SH-SY5Y (cell line): ENCODE data around the gene XYLT1.

Experiments used
- GATA2 ChIP-seq: IDR thresholded peaks from 2 replicates; pipeline ENCODE4 v1.6.1; 2011; ENCODE audit warnings: mild to moderate bottlenecking, low read depth, low read length
- GATA3 ChIP-seq: IDR thresholded peaks from 2 replicates; pipeline ENCODE4 v1.6.1; 2011; ENCODE audit warnings: low read depth, mild to moderate bottlenecking, low read length, moderate library complexity

The XYLT1 gene

GRCh38 chr16:17260276-17260849 is 210.4 kb downstream of the XYLT1 start:
- TF ChIP-seq GATA3 (no peak), GATA2 (no peak)

GRCh38 chr16:17259751-17260270 is 210.9 kb downstream of the XYLT1 start:
- TF ChIP-seq GATA2, result no peak
- TF ChIP-seq GATA3, result no peak

- TF ChIP-seq GATA2, result no peak
- TF ChIP-seq GATA3, result no peak
Observed at GRCh38 chr16:17258848-17259713, 211.7 kb downstream of the XYLT1 start.

DNA sequence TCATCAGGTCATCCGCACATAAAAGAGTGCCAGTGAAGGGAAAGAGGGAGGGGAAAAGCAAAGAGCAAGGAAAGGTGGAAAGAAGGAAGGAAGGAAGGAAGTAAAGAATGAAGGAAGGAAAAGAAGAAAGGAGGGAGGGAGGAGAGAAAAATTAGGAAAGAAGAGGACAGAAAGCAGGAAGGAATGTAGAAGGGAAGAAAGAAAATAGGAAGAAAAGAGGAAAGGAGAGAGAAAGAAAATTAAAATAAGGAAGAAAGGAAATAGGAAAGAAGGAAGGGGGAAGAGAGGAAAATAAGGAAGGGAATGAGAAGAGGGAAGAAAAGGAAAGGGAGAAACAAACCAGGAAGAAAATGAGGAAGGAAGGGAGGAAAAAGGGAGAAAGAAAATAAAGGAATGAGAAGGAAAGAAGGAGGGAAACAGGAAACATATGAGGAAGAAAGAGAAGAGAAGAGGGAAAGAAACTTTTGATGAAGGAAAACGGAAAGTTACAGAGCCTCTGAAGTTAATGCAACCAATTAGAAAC is 212.6 kb downstream of the XYLT1 start:
- no peak for TF ChIP-seq GATA2
- TF ChIP-seq GATA3, result no peak

- no peak for TF ChIP-seq GATA2
Observed at GRCh38 chr16:17257426-17258023, 213.2 kb downstream of the XYLT1 start.

- TF ChIP-seq GATA3 (no peak), GATA2 (no peak)
Observed at GRCh38 chr16:17252701-17253100, 218.1 kb downstream of the XYLT1 start.

- TF ChIP-seq GATA2, result no peak
- no peak for TF ChIP-seq GATA3
Observed at GRCh38 chr16:17252064-17252463, 218.7 kb downstream of the XYLT1 start.

- no peak for TF ChIP-seq GATA2
Observed at GRCh38 chr16:17251496-17251895, 219.3 kb downstream of the XYLT1 start.

DNA sequence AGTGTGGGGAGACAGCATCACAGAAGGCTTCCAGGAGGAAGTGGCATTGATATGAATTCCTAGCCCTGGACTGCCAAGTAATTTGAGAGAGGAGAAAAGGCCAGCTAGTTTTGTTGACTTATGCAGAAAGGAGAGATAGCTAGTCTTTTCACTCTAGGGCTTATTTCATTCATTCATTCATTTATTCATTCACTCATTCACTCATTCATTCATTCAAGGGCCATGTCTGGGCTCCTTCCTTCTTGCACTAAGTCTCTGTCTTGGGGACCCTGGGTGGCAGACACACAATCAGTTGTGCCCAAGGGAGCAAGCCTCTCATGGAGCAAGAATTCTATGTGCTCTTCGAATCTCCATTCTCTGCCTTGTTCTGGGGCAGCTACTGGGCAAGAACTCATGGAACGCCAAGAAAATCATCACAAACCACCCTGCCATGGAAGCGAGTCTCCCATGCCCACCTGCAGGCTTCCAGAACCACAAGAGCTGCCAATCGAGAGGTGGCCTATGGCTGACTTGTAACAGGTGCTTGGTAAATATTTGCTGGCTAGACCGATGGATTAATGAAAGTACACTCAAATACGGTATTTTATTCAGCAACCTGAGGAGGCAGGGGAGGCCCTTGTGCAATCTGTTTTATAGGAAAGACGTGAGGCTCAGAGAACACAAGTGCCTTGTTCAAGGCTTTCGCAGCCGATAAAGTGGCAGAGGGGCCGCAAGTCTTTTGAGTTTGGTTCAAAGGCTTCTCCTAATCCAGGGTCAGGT is 223.6 kb downstream of the XYLT1 start:
- TF ChIP-seq GATA2 (no peak), GATA3 (no peak)

DNA sequence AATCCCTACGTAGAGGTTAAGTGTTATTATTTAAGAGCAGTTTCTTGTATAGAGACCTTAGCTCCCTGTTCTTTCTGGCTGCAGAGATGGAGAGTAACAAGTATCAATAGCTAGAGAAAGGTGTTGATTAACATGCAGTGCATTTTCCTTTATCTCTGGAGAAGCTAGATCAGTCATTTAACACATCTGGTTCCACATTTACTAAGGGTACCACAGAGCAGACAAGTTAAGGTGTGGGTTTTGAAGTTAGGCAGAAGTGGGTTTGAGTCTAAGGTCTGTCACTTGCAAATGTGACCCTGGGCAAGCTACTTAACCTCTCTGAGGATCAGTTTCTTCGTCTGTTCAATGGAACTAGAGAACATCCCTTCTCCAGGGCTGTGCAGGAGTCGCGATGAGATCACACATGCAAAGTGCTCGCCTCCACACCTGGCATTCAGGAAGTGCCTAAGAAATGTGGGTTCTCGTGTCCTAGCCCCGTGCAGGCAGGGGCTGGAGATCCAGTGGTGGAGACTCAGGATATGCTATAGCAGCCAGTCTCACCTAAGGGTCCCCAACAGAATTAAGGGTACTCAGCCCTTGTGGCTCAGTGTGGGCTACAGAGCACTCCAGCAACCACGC is 224.4 kb downstream of the XYLT1 start:
- TF ChIP-seq GATA3 (no peak), GATA2 (no peak)

GRCh38 chr16:17245776-17246175 is 225.0 kb downstream of the XYLT1 start:
- TF ChIP-seq GATA2 (no peak), GATA3 (no peak)

GRCh38 chr16:17244872-17245551 is 225.7 kb downstream of the XYLT1 start:
- TF ChIP-seq GATA3 (no peak), GATA2 (no peak)

- no peak for TF ChIP-seq GATA2
- TF ChIP-seq GATA3, result no peak
Observed at GRCh38 chr16:17241264-17241835, 229.4 kb downstream of the XYLT1 start.
